C4-2B (cell line): ENCODE data around the gene LIG3.
A peak's percentile ranks its signal among the peaks of the same experiment; 100 is the strongest.
"Not testable (repeated sequence)": the region's sequence is repeated elsewhere in the genome, so short reads cannot be mapped to it uniquely, and the experiment has no call there.

Source experiments
- H3K27ac ChIP-seq: fragments of 450-650 bp; 2 replicates; pipeline ENCODE4 v1.5.1; 2017
- CTCF ChIP-seq: fragments of 450-650 bp; conservative IDR thresholded peaks from 2 replicates; pipeline ENCODE4 v1.5.1; 2017; ENCODE audit warnings: mild to moderate bottlenecking
- ZFX ChIP-seq: fragments of 450-650 bp; IDR thresholded peaks from 2 replicates; pipeline ENCODE4 v1.6.1; 2017

LIG3 gene

GRCh38 chr17:34980353-34980680 is at the start of gene LIG3:
Gene LIG3, plus strand, starts transcription at chr17:34980512. Its CDS starts 2,494 bp downstream, at chr17:34983006.
- no peak for TF ChIP-seq CTCF
- TF ChIP-seq ZFX: no peak
- peak within 1 kb of the TSS; percentile 95 for H3K27ac ChIP-seq

GRCh38 chr17:34950780-34951179 is 29.5 kb upstream of the LIG3 start:
- not testable (repeated sequence) for H3K27ac ChIP-seq

GRCh38 chr17:34958438-34958837 is 21.9 kb upstream of the LIG3 start:
- TF ChIP-seq ZFX: no peak
- TF ChIP-seq CTCF: no peak
- no peak overlapping the region for H3K27ac ChIP-seq

- TF ChIP-seq CTCF (no peak), ZFX (peak; percentile 86)
- H3K27ac ChIP-seq: peak within 1 kb of the TSS; percentile 90
These were observed 19.0 kb upstream of the LIG3 start, which contains the start of the genes CCT6B and ZNF830 for GRCh38 chr17:34961093-34961911. Gene CCT6B, minus strand, starts transcription at chr17:34961460. Its CDS starts 67 bp downstream, at chr17:34961393. Gene ZNF830, plus strand, starts transcription at chr17:34961540. Its CDS starts 27 bp downstream, at chr17:34961567.

- no peak for TF ChIP-seq CTCF
- TF ChIP-seq ZFX: no peak
These were observed 6.1 kb upstream of the LIG3 start for GRCh38 chr17:34974179-34974578.

GRCh38 chr17:34974794-34975785 is 5.2 kb upstream of the LIG3 start:
- TF ChIP-seq CTCF (no peak), ZFX (no peak)
- H3K27ac ChIP-seq: no peak overlapping the region

More at GRCh38 chr17:34974179-34974578, 6.1 kb upstream of the LIG3 start:
- no peak overlapping the region for H3K27ac ChIP-seq

- no peak overlapping the region for H3K27ac ChIP-seq
- TF ChIP-seq CTCF (no peak), ZFX (no peak)
These were observed 1.2 kb upstream of the LIG3 start for GRCh38 chr17:34979153-34979552.
